ENCODE data around the gene NOS1.

GRCh38 chr12:117169548-117169947, 191.9 kb downstream of the NOS1 start:
- TF ChIP-seq CTCF (IDR thresholded peaks at IDR 0.05) (no peak), EZH2 (IDR thresholded peaks at IDR 0.05) (no peak)
